Activated CD8-positive, alpha-beta memory T cell treated with anti-CD3 and anti-CD28 coated beads for 48 hours (primary cell): Measurements from ENCODE around the gene KRTAP10-8.
"Not testable (repeated sequence)": the region's sequence is repeated elsewhere in the genome, so short reads cannot be mapped to it uniquely, and the experiment has no call there.

Experiments used
- DNase-seq, 3 experiments: peaks; one replicate each; pipeline ENCODE4 v3.0.0-alpha.2; 2020; ENCODE audit warnings: low read depth in 2 of 3, low spot score in 2 of 3

KRTAP10-8 gene

DNA sequence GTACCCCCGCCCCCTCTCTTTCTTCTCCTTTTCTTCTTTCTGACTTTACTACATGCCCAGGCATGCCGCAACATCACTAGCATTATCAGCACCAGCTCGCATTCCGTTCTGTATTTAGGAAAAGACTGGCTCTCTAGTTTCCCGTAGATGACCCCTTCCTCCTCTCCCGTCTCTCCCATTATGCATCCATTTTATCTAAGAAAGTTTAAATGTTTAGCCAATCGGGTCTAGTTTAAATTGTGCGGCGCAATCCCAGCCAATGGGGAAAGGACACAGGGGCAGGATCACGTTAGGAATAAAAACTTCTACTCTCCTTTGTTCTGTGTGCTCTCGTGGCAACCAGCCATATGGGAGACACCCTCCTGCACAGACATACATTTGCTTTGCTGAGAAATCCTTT lies 13.8 kb upstream of the KRTAP10-8 start:
- DNase-seq, result no peak

DNA sequence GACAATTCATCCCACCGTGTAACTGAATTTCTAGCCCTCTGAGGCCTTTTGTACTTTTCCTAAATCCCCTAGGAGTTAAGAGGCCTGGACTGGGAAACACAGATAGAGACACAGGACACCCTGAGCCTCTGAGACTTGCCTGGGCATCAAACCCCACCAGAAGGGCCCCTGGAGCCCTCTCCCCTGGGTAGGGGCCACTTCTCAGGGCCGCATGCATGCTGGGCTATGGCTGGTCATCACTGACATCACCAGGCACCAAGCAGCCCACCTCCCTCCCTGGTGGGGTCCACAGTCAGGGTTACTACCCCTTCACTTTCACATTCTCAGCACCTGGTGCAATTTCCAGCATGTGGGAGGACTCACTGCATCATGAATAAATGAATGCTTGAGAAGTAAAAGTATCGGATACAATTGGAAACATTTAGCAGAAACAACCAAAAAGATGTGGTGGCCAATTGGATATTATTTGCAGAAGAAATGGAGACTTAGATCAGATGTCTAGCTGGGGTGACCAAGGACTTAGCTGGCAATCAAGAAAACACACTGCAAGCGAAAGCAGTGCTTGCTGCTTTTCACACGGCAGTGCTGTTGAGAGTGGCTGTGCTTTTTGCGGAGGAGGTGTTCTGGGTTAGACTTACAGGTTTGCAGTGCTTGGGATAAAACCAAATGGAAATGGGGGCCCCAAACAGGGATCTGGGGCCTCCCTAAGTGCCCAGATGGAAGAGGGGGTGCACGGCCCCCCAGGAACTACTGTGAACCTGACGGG lies 12.4 kb upstream of the KRTAP10-8 start:
- DNase-seq, result no peak

DNA sequence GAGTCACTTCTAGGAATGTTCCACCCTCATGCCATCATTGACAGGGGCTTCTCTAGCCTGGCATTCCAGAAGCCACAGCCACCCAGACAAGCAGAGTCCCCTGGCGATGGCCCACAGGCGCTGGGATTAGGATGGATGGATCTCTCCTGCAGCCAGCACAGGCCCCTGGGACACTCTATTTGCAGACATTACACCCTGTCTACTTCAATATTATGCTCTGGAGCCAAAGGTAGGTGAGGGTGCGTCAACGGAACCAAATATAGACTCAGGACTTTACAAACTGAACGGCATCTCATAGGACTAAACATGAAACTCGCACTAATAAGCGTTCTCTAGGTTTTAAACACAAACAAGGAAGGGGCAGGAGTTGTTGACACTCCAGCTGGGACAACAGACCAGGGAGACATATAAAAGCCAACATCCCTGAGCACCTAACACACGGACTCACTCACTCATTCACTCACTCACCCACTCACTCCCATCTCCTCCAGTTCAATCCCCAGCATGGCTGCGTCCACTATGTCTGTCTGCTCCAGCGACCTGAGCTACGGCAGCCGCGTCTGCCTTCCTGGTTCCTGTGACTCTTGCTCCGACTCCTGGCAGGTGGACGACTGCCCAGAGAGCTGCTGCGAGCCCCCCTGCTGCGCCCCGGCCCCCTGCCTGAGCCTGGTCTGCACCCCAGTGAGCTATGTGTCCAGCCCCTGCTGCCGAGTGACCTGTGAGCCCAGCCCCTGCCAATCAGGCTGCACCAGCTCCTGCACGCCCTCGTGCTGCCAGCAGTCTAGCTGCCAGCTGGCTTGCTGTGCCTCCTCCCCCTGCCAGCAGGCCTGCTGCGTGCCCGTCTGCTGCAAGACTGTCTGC lies 11.5 kb upstream of the KRTAP10-8 start, which contains the start of gene KRTAP10-7:
Gene KRTAP10-7 (plus strand): TSS at position 480 of the 861 bp plus-strand sequence. CDS start 25 bp downstream, at position 505.
- not testable (repeated sequence) for DNase-seq

DNA sequence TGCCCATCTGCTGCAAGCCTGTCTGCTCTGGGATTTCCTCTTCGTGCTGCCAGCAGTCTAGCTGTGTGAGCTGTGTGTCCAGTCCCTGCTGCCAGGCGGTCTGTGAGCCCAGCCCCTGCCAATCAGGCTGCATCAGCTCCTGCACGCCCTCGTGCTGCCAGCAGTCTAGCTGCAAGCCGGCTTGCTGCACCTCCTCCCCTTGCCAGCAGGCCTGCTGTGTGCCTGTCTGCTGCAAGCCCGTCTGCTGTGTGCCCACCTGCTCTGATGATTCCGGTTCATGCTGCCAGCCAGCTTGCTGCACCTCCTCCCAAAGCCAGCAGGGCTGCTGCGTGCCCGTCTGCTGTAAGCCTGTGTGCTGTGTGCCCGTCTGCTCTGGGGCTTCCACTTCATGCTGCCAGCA lies 10.8 kb upstream of the KRTAP10-8 start:
- DNase-seq, result not testable (repeated sequence)

DNA sequence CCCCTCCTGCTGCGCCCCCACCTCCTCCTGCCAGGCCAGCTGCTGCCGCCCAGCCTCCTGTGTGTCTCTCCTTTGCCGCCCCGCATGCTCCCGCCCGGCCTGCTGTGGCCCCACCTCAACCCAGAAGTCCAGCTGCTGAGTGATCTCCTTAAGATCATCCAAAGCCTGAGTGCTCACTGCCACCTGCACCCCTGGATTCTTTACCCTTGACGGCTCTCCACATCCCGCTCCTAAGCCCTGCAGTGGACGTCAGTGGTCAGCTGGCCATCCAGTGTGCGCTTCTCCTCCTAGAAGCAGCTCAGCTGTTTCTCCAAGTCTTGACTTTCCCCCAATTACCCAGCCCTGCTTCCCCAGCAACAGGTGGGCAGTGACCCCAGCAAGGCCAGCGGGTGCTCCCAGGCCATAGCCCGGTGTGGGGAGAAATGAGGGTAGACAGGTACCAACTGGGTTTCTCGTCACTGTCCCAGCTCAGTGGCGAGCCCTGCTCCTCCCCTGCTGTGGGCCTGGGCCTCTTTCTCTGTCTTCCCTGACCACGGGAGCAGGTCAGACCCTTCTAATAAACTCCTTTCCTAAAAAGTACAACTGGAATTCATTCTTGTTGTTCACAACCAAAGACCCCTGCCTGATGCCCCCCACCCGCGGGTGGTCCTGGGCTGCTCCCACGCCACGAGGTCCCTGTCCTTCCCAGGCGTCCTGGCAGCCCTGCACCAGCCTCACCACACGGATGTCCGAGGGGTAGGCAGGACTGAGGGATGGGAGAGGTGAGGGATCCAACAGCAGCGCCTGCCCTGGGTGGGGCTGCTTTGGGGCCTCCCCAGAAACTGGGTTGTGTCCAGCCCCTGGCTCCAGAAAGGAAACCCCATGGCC lies 10.1 kb upstream of the KRTAP10-8 start:
- DNase-seq, result no peak

DNA sequence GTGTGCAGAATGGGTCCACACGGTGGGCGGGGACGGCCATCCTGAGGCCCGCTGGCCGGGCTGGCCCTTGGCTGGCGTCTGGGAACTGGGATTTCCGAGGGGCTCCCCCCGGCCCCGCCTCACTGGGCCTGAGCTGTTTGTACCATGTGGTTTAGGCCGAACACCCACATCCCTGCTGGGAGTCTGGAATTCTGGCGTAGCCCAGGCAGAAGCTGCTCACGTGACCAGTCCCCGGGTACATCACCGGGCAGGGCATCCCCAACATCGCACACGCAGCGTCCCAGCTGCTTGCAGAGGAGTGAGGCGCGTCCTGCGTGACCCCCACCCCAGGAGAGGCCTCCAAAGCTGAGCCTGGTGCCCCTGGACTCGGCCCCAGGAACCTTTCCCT lies 9.4 kb upstream of the KRTAP10-8 start:
- DNase-seq, result no peak

DNA sequence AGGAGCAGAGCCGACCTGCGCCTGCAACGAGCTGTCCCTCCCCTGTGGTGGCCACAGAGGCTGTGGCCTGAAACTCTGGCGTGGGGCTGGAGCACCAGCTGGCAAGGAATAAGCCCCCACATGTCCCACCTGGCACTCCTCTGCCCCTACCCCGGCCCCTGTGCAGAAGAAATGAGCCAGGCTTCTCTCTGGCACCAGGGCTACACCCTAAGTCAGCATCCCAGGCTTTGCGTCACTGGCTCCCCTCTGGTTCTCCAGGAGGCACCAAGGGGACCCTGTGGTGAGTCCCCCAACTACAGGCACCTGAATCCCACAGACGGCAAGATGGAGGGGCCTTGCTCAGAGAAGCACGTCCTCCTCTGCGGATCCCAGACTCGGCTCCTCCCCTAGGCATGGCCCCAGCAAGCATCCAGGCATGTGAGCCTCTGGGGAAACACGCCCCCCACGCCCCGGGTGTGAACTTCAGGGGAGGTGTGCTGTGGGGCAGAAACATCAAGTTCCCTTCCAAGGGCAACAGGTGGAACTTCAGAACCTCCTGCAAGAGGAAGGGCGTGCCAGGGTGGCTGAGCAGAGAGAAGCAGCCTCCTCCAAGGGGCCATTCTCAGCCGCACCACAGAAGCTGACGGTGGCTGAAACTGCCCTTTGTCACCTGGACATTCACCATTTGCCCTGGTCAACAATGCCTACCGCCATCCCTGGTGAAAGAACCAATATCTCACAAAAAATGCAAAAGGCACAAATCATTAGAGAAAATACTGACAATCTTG lies 8.6 kb upstream of the KRTAP10-8 start:
- no peak for DNase-seq

DNA sequence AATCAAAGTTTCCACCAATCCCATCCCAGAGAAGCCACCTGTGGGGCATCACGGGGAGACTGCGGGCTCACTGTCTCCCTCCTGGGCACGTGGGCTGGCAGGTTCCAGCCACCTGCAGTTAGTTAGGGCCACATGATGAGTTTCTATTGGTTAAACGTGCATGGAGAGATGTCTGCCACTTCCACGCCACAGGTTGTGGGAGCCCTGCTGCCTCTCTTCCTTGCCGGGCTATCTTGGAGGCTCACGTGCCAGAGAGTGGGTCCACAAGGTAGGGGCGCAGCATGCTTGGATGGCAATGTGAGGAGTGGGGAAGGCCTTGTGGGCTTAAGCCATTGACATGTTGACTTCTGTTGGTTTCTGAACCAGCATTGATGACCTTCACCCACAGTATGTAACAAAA lies 8.0 kb upstream of the KRTAP10-8 start:
- no peak for DNase-seq

DNA sequence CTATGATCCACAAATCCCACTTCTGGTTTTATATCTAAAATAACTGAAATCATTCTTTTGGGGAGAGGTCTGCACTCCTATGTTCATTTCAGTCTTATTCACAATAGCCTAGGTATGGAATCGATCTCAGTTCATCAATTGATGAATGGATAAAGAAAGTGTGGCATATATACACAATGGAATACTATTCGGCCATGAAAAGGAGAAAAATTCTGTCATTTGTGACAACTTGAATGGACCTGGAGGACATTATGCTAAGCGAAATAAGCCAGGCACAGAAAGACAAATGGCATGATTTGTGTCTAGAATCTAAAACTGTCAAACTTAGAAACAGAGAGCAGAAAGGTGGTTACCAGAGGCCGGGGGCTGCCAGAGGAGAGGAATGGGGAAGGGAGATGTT lies 5.4 kb upstream of the KRTAP10-8 start:
- no peak for DNase-seq

DNA sequence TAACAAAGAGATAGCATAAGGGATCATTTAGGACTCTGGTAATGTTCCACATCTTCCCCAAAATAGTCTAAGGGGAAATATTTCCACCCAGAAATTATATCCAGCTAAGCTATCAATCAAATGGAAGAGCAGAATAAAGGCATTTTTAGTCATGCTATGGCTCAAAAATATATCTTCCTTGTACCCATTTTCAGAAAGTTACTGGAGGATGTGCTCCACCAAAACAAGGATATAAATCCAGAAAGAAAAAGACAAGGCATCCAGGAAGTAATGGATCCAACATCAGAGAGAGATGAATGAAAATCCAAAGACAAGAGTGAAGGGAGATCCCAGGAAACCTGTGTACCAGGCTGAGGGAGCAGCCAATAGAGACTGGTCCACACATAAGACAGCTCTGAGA lies 2.7 kb upstream of the KRTAP10-8 start:
- DNase-seq, result no peak

DNA sequence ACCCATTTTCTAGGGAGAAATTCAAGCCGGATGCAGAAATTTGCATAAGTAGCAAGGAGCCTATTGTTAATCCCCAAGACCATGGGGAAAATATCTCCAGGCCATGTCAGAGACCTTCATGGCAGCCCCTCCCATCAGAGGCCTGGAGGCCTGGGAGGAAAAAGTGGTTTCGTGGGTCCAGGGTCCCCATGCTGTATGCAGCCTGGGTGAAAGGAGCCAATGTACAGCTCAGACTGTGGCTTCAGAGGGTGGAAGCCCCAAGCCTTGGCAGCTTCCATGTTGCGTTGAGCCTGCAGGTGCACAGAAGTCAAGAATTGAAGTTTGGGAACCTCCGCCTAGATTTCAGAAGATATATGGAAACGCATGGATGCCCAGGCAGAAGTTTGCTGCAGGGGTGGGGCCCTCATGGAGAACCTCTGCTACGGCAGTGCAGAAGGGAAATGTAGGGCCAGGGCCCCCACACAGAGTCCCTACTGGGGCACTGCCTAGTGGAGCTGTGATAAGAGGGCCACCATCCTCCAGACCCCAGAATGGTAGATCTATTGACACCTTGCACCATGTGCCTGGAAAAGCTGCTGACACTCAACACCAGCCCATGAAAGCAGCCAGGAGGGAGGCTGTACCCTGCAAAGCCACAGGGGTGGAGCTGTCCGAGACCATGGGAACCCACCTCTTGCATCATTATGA lies 1.6 kb upstream of the KRTAP10-8 start:
- DNase-seq, result not testable (repeated sequence)

DNA sequence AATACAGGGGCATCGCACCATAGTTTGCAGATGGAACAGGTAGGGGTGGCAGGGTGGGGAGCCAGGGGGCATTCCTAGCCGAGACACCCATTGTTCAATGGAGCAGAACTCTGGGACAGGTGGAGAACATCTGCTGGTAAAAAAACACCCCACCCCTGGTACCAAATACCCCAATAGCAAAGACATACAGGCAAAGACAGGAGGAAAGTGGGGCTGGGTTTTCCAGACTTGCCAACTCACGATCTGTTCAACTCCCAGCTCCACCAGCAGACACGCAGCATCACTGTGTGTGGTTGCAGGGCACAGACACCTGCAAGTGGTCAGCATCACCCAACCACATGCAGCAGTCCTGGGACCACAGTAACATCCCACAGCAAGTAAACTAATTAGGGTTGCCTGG lies 328 bp upstream of the KRTAP10-8 start:
- DNase-seq, result no peak

DNA sequence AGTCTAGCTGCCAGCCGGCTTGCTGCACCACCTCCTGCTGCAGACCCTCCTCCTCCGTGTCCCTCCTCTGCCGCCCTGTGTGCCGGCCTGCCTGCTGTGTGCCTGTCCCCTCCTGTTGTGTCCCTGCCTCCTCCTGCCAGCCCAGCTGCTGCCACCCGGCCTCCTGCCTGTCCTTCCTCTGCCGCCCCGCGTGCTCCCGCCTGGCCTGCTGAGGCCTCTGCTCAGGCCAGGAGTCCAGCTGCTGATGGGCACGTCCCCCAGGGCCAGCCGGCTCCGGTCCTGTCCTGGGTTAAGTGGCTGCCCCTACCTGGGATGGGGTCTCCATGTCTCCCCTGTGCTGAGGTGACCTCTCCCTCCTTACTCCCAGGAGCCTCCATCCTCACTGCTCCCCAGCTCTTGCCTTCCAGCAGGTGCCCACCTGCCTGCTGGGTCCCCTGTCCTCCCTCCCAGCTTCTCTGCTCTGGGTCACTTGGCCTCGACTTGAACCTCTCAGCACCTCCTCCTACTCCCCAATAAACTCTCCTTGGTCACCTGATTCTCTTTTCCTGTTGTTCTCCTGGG lies 870 bp downstream of the KRTAP10-8 start:
- DNase-seq, result no peak

DNA sequence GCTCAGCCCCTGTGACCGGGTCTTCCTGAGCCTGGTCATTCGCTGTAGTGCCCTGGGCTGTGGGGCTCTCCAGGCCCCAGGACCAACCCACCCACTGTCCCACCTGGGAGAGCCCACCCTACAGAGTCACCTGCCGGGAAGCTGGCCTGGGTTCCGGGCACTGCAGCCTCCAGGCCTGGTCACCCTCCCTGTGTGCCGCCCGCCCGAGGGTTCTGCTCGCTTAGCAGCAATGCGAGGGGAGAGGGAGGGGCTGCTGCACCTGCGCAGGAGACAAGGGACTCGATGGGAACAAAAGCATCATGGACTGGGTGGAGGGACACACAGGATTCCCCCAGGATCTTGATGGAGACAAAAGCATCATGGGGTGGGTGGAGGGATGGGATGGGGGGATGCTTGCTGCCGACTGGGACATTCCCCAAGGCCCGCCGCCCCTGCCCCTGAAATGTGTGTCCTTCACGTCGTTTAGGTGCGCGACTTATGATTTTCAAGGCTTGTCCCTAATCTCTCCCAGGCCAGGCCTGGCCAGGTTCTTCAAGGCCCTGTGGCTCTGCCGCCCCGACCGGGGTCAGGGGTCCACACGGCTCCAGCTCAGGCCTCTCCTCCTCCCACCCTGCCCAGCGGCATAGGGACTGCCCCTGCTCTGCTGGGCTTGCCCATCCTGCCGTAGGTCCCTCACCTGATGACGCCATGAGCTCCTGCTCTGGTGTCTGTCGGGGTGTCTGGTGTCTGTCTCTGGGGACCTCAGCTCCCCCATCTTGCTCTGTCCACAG lies 1.7 kb downstream of the KRTAP10-8 start:
- DNase-seq, result no peak

DNA sequence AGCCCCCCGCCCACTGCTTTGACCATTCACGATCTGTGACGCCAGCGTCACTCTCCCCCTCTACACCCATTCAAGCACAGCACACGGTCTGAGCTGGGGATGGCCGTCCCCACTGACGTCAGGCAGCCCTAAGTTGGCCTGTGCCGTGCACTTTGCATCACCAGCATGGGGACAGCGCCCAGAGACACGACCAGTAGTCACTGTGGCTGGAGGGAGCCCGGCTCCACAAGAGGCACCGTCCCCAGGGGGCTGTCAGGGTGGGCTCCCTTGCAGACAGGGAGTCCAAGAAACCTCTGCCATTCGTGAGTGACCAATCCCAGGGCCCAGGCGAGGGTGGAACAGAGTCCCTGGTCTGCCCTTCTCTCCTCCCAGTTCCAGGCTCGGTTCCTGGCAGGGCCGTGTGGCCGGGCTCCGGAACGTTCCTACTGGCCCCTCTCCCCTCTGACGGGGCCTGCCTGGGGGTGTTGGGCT lies 2.3 kb downstream of the KRTAP10-8 start:
- DNase-seq, result no peak

DNA sequence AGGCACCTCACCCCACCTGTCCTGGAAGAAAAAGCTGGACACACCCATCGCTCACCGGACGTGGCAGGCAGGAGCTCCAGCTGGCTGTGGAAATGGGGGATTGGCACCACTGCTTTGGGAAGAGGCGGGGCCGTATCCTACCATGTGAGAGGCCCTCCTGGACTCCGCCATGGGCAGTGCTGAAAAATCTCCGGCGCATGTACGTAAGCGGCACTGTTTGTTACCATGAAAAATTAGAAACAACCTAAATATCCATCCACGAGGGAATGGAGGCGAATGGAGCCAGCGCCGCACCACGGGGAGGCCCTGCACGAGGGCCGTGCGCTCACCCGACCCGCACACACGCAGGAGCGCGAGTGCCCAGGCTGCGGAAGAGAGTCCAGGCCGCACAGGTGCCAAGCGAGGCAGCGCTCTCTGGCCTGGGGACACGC lies 3.1 kb downstream of the KRTAP10-8 start:
- DNase-seq, result no peak

DNA sequence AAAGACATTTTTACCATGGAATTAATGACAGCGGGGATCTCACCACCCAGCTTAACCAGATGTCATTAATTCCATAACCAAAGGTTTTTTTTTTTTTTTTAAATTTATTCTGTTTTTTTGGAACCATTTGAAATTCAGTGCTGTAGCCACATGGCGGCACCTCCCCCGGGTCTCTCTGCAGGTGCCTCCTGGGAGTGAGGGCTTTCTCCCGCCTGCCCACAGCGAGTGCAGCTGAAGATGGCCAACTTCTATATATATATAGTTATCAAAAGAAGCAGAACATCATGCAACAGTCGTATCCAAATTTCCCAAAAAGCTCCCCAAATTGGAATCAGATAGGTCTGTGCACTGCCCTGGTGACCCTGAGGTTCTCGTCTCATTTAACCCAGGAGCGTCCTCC lies 3.6 kb downstream of the KRTAP10-8 start:
- no peak for DNase-seq

DNA sequence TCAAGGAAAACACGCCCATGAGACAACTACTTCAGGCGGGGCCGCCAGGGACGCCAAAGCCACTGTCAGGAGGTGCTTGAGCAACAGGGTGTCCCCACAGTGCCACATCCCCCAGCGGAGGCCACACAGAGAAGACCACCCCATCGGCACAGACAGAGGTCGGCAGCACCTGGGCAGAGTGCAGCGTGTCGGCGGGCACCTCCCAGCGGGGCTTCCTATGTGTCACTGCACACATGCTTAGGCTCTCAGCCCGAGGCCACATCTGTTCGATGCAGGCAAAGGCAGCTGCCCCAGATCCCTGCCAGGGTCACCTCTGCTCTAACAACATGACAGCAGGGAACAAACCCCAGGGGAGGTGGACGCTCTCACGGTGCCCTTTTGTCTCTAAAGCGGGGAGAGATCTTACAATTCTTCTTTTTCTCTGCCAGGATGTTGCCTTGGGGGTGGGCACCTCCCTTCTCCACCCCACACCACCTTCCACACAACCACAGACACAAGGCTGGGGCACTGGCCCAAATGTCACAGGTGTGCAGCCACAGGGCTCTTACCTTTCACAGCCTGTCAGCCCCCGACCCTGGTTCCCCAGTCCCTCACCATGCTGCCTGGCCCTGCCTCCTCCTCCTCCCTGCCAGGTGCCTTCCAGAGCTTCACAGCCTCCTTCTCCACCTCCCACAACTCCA lies 4.2 kb downstream of the KRTAP10-8 start:
- no peak for DNase-seq
